Measurements from ENCODE around the gene SPINK1.

Gene SPINK1

GRCh38 chr5:147780924-147781573 is 50.4 kb downstream of the SPINK1 start:
- DNase-seq: no peak
- TF ChIP-seq GATA1 (IDR thresholded peaks at IDR 0.05; ENCODE audit: low read depth, low read length) (no peak), POLR2A (IDR thresholded peaks at IDR 0.05; ENCODE audit: low read length) (no peak)

- TF ChIP-seq GATA1 (IDR thresholded peaks at IDR 0.05; ENCODE audit: low read depth, low read length) (no peak), POLR2A (IDR thresholded peaks at IDR 0.05; ENCODE audit: low read length) (no peak)
- DNase-seq: no peak
Observed at GRCh38 chr5:147779694-147780093, 51.8 kb downstream of the SPINK1 start.

DNA sequence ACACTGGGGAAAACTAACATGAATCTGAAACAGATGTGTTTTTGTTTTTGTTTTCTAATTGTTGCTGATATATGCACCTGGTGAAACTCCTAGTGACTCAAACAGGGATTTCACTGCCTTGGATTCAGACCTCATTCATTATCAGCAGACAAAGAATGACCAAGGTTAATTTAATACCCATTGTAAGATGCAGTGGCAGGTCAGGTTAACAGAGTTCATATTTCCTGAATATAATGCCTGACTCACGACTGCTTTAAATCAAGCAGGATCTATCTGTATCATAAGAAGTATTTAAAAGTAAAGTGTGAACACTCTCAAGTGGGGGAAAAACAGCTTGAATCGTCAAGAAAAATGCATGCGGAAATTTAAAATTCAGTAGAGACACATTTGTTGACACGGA is 54.5 kb downstream of the SPINK1 start:
- DNase-seq: no peak
- no peak for TF ChIP-seq POLR2A (IDR thresholded peaks at IDR 0.05; ENCODE audit: low read length)
- TF ChIP-seq GATA1 (IDR thresholded peaks at IDR 0.05; ENCODE audit: low read depth, low read length): no peak

Measured in erythroblast (primary cell).